IMR-90 (cell line): Measurements from ENCODE around the gene UBE2O. TPM values are rescaled to one million over a fixed set of nuclear protein-coding genes. Genes with fewer than 3 reads are reported as not detected.

Experiments
- ATAC-seq: fragments of 200-7000 bp; cut with Tn5 transposase; 2 replicates; pipeline ENCODE4 v1.9.1; 2020; ENCODE audit warnings: low read depth, mild to moderate bottlenecking, moderate library complexity
- BruUV-seq: library from RNA; stranded (reverse); fragments of 400-500 nt; replicated peaks from 2 replicates; lab custom pipeline; 2021; lab: Mats Ljungman, UMichigan
- CTCF ChIA-PET: fragments of 300-600 bp; formaldehyde crosslinking; extraction: SDS; loops from one replicate; lab custom pipeline; 2021; ENCODE audit warnings: antibody characterized with exemption; lab: Yijun Ruan, JAX
- POLR2A ChIA-PET: fragments of 300-600 bp; sonication (Branson Sonifier 250); formaldehyde crosslinking; loops from one replicate; lab custom pipeline; 2022; ENCODE audit warnings: antibody characterized with exemption; ENCODE audit not compliant: unreplicated experiment; lab: Charles Lee
- DNase-seq: peaks from one replicate; pipeline ENCODE4 v3.0.0; 2013
- H2AFZ ChIP-seq: replicated peaks from 2 replicates; pipeline ENCODE3; 2013; ENCODE audit warnings: low read length, mild to moderate bottlenecking; ENCODE audit not compliant: poor library complexity
- H2AK5ac ChIP-seq: 2 replicates; pipeline ENCODE4 v1.6.1; 2013; ENCODE audit warnings: low read depth, low read length, inconsistent platforms
- H2AK9ac ChIP-seq: replicated peaks from 2 replicates; pipeline ENCODE3; 2013; ENCODE audit warnings: mild to moderate bottlenecking, low read depth, low read length, moderate library complexity; ENCODE audit not compliant: poor library complexity
- H2BK120ac ChIP-seq: 2 replicates; pipeline ENCODE4 v1.6.1; 2013; ENCODE audit warnings: low read depth, low read length, inconsistent platforms
- H2BK15ac ChIP-seq: 3 replicates; pipeline ENCODE4 v1.6.1; 2013; ENCODE audit warnings: low read depth, low read length, inconsistent platforms
- H2BK20ac ChIP-seq: 2 replicates; pipeline ENCODE4 v1.6.1; 2013; ENCODE audit warnings: low read depth, mild to moderate bottlenecking, inconsistent platforms, low read length, moderate library complexity
- H2BK5ac ChIP-seq: 2 replicates; pipeline ENCODE4 v1.6.1; 2013; ENCODE audit warnings: mild to moderate bottlenecking, low read depth, low read length, inconsistent platforms; ENCODE audit not compliant: poor library complexity, severe bottlenecking
- H3K14ac ChIP-seq: replicated peaks from 2 replicates; pipeline ENCODE4 v1.6.1; 2013; ENCODE audit warnings: low read depth, low read length, inconsistent platforms
- H3K18ac ChIP-seq: 2 replicates; pipeline ENCODE4 v1.6.1; 2013; ENCODE audit warnings: low read depth, low read length, control low read depth
- H3K23ac ChIP-seq: 2 replicates; pipeline ENCODE4 v1.6.1; 2013; ENCODE audit warnings: low read depth, low read length, inconsistent platforms
- H3K27ac ChIP-seq: 2 replicates; pipeline ENCODE4 v1.5.1; 2013; ENCODE audit warnings: mild to moderate bottlenecking, control low read depth, low read length; ENCODE audit not compliant: insufficient read depth
- H3K27me3 ChIP-seq: 2 replicates; pipeline ENCODE4 v1.6.1; 2013; ENCODE audit warnings: low read length; ENCODE audit not compliant: control insufficient read depth, insufficient read depth
- H3K36me3 ChIP-seq: 2 replicates; pipeline ENCODE4 v1.6.1; 2013; ENCODE audit warnings: low read length, mixed read lengths; ENCODE audit not compliant: control insufficient read depth, insufficient read depth
- H3K4ac ChIP-seq: 2 replicates; pipeline ENCODE4 v1.6.1; 2013; ENCODE audit warnings: low read depth, low read length, inconsistent platforms
- H3K4me1 ChIP-seq: 2 replicates; pipeline ENCODE4 v1.6.1; 2013; ENCODE audit warnings: low read length, mixed read lengths; ENCODE audit not compliant: control insufficient read depth, insufficient read depth
- H3K4me2 ChIP-seq: 2 replicates; pipeline ENCODE4 v1.6.1; 2013; ENCODE audit warnings: low read depth, mild to moderate bottlenecking, control low read depth, low read length, moderate library complexity
- H3K4me3 ChIP-seq: 2 replicates; pipeline ENCODE4 v1.5.1; 2013; ENCODE audit warnings: low read depth, mild to moderate bottlenecking, control low read depth, low read length, moderate library complexity; ENCODE audit not compliant: insufficient read depth
- H3K56ac ChIP-seq: 2 replicates; pipeline ENCODE4 v1.6.1; 2013; ENCODE audit warnings: low read length, inconsistent platforms; ENCODE audit not compliant: insufficient read depth; ENCODE audit errors: extremely low read depth
- H3K79me1 ChIP-seq, 2 experiments: 2 replicates each; pipeline ENCODE4 v1.6.1; 2013; ENCODE audit warnings: low read length in 2 of 2, inconsistent platforms in 1 of 2, low read depth in 1 of 2
- H3K9ac ChIP-seq: 2 replicates; pipeline ENCODE4 v1.6.1; 2013; ENCODE audit warnings: low read depth, low read length, control low read depth
- H3K9me1 ChIP-seq: 2 replicates; pipeline ENCODE4 v1.6.1; 2013; ENCODE audit warnings: low read length, inconsistent platforms; ENCODE audit not compliant: insufficient read depth
- H3K9me3 ChIP-seq: 2 replicates; pipeline ENCODE4 v1.6.1; 2013; ENCODE audit warnings: low read length; ENCODE audit not compliant: control insufficient read depth, insufficient read depth
- H4K20me1 ChIP-seq: 2 replicates; pipeline ENCODE4 v1.6.1; 2013; ENCODE audit warnings: low read length, inconsistent platforms; ENCODE audit not compliant: insufficient read depth
- H4K5ac ChIP-seq: 2 replicates; pipeline ENCODE4 v1.6.1; 2013; ENCODE audit warnings: mild to moderate bottlenecking, low read depth, low read length, control low read depth
- H4K8ac ChIP-seq, 2 experiments: 2 replicates each; pipeline ENCODE4 v1.6.1; 2013; ENCODE audit warnings: low read depth in 2 of 2, low read length in 2 of 2, control low read depth in 1 of 2, inconsistent platforms in 1 of 2
- H4K91ac ChIP-seq: 2 replicates; pipeline ENCODE4 v1.6.1; 2013; ENCODE audit warnings: low read depth, low read length, inconsistent platforms; ENCODE audit not compliant: insufficient read depth
- BHLHE40 ChIP-seq: fragments of 150-350 bp; IDR thresholded peaks from 2 replicates; pipeline ENCODE4 v1.6.1; 2016; ENCODE audit warnings: mild to moderate bottlenecking, low read depth, low read length
- CEBPB ChIP-seq: IDR thresholded peaks from 2 replicates; pipeline ENCODE4 v1.6.1; 2012; ENCODE audit warnings: low read depth, low read length, improper control_type of control experiment
- CHD1 ChIP-seq: IDR thresholded peaks from 2 replicates; pipeline ENCODE4 v1.6.1; 2012; ENCODE audit warnings: low read depth, low read length, improper control_type of control experiment
- FOS ChIP-seq: fragments of 150-350 bp; IDR thresholded peaks from 2 replicates; pipeline ENCODE4 v1.6.1; 2016; ENCODE audit warnings: low read depth, low read length
- MAFK ChIP-seq: IDR thresholded peaks from 2 replicates; pipeline ENCODE4 v1.6.1; 2012; ENCODE audit warnings: low read depth, low read length, improper control_type of control experiment
- MAZ ChIP-seq: IDR thresholded peaks from 2 replicates; pipeline ENCODE4 v1.6.1; 2012; ENCODE audit warnings: low read depth, mild to moderate bottlenecking, low read length, improper control_type of control experiment, moderate library complexity, borderline replicate concordance
- MXI1 ChIP-seq: IDR thresholded peaks from 2 replicates; pipeline ENCODE4 v1.6.1; 2012; ENCODE audit warnings: low read depth, mild to moderate bottlenecking, low read length, moderate library complexity, borderline replicate concordance
- NFE2L2 ChIP-seq: fragments of 150-350 bp; IDR thresholded peaks from 2 replicates; pipeline ENCODE4 v1.6.1; 2016; ENCODE audit warnings: low read depth, mild to moderate bottlenecking, low read length
- POLR2A ChIP-seq: IDR thresholded peaks from 2 replicates; pipeline ENCODE4 v1.6.1; 2012; ENCODE audit warnings: mild to moderate bottlenecking, low read depth, low read length
- RAD21 ChIP-seq: IDR thresholded peaks from 2 replicates; pipeline ENCODE4 v1.6.1; 2012; ENCODE audit warnings: low read length, improper control_type of control experiment
- RCOR1 ChIP-seq: IDR thresholded peaks from 2 replicates; pipeline ENCODE4 v1.6.1; 2012; ENCODE audit warnings: mild to moderate bottlenecking, low read length, improper control_type of control experiment; ENCODE audit not compliant: insufficient replicate concordance
- RFX5 ChIP-seq: IDR thresholded peaks from 2 replicates; pipeline ENCODE4 v1.8.0; 2012; ENCODE audit warnings: low read depth, mild to moderate bottlenecking, low read length, moderate library complexity
- SMC3 ChIP-seq: fragments of 150-350 bp; IDR thresholded peaks from 2 replicates; pipeline ENCODE4 v1.6.1; 2016; ENCODE audit warnings: low read depth, mild to moderate bottlenecking, antibody characterized with exemption, low read length, moderate library complexity
- WGBS, 2 experiments: methylation state at CpG; one replicate each; pipeline versions ENCODE4 v1.1.5 to v1.1.7; 2013; ENCODE audit warnings: missing lambda C conversion rate in 2 of 2; ENCODE audit not compliant: insufficient read length in 1 of 2; ENCODE audit errors: extremely low coverage in 2 of 2; 5-methylcytosine and 5-hydroxymethylcytosine counted together
- dilution Hi-C: fragments of 300-500 bp; cut with HindIII; formaldehyde crosslinking; loops from one replicate; pipeline ENCODE4 v1.14.3; 2018; ENCODE audit warnings: low sequenced_read_pairs; ENCODE audit not compliant: unreplicated experiment
- in situ Hi-C: fragments of 300-500 bp; cut with MboI; formaldehyde crosslinking; loops from 3 replicates; pipeline ENCODE4 v1.14.3; 2019; ENCODE audit warnings: low sequenced_read_pairs, inconsistent platforms, mixed read lengths
- intact Hi-C: fragments of 100-400 bp; cut with micrococcal nuclease; formaldehyde crosslinking; loops from 2 replicates; pipeline ENCODE4 v1.10.0; 2022
- polyA plus RNA-seq, 3 experiments: library from polyadenylated mRNA; depleted of rRNA; stranded (reverse); fragments of >200 nt; gene quantifications; 2 replicates each; pipeline ENCODE4 v1.2.3, GENCODE V29; 2012; ENCODE audit warnings: low replicate concordance in 1 of 3
- total RNA-seq: library from RNA; depleted of rRNA; stranded (reverse); fragments of >200 nt; gene quantifications from 2 replicates; pipeline ENCODE4 v1.2.3, GENCODE V29; 2012
- TF ChIP-seq, protein P1 (sequence below): conservative IDR thresholded peaks from 2 replicates; pipeline ENCODE4 v1.5.1; 2012; ENCODE audit warnings: mild to moderate bottlenecking, low read depth, low read length, improper control_type of control experiment

Gene UBE2O
- total and polyA plus RNA-seq, 2 of the 4 experiments (the other 2 are of a cell fraction), result 17.6 TPM

DNA sequence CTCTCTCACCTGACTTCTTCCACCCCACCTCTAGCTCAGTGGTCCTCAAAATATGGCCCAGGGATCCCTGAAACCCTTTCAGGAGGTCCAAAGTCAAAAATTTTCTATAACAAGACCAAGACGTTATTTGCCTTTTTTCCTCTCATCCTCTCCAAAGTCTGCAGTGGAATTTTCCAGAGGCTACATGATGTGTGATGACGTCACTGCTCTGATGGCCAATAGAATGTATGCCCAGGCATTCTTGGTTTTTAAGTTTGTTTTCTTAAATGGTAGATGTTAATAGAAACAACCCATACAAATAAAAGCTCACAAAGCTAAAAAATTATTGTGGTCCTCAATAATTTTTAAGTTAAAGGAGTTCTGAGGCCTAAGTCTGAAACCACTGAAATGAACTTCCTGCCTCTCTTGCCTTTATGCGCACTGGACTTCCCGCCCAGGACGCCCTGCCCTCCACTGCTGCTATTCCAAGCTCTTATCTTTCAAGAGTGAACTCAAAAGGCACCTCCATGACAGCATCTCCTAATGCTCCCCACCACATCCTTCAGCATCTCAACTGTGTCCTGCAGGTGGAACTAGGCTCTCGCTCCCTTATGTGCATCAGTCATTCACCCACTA lies 13.5 kb downstream of the UBE2O start:
- no peak overlapping the region for H4K8ac ChIP-seq
- no peak overlapping the region for H2AFZ ChIP-seq
- H3K36me3 ChIP-seq, result 0 out of 2 replicates have a peak, but pooled peaks cover 2% of the 10 kb centered on the region
- dilution Hi-C loops, result no loop called here
- no peak for DNase-seq
- no peaks in the 10 kb centered on the region for H3K9me3 ChIP-seq
- no TSS peak for BruUV-seq
- H3K56ac ChIP-seq, result no peak overlapping the region
- no peak overlapping the region for H3K4me2 ChIP-seq
- H4K5ac ChIP-seq, result no peak overlapping the region
- ATAC-seq, result no peak
- H3K4me1 ChIP-seq, result peaks cover 30% of the 10 kb centered on the region
- no peak overlapping the region for H2AK9ac ChIP-seq
- no peak overlapping the region for H2AK5ac ChIP-seq
- intact Hi-C loops, result no loop called here
- no peak overlapping the region for H3K18ac ChIP-seq
- H3K4ac ChIP-seq, result peak overlapping the region; percentile 30; the same call in 1 of the 2 replicates
- TF ChIP-seq MAFK (no peak), FOS (no peak), RFX5 (no peak), NFE2L2 (no peak), BHLHE40 (no peak), MAZ (no peak), POLR2A (no peak), CEBPB (no peak), RCOR1 (no peak), MXI1 (no peak), CHD1 (no peak), SMC3 (no peak), RAD21 (no peak)
- TF ChIP-seq, protein P1, sequence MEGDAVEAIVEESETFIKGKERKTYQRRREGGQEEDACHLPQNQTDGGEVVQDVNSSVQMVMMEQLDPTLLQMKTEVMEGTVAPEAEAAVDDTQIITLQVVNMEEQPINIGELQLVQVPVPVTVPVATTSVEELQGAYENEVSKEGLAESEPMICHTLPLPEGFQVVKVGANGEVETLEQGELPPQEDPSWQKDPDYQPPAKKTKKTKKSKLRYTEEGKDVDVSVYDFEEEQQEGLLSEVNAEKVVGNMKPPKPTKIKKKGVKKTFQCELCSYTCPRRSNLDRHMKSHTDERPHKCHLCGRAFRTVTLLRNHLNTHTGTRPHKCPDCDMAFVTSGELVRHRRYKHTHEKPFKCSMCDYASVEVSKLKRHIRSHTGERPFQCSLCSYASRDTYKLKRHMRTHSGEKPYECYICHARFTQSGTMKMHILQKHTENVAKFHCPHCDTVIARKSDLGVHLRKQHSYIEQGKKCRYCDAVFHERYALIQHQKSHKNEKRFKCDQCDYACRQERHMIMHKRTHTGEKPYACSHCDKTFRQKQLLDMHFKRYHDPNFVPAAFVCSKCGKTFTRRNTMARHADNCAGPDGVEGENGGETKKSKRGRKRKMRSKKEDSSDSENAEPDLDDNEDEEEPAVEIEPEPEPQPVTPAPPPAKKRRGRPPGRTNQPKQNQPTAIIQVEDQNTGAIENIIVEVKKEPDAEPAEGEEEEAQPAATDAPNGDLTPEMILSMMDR, result no peak
- H3K4me3 ChIP-seq, result no peak overlapping the region
- H3K79me1 ChIP-seq, result peaks cover 36 to 89% of the 10 kb centered on the region in 2 experiments
- WGBS, 2 experiments, result no CpG with 5 or more reads among the region's 6 CpGs
- H3K23ac ChIP-seq, result 0 out of 2 replicates have a peak overlapping the region, but pooled peaks have one; percentile 10
- no peak overlapping the region for H2BK5ac ChIP-seq
- no peak overlapping the region for H4K91ac ChIP-seq
- no peak overlapping the region for H3K14ac ChIP-seq
- in situ Hi-C loops, result no loop called here
- H4K20me1 ChIP-seq, result peaks cover 81% of the 10 kb centered on the region
- H2BK20ac ChIP-seq, result no peak overlapping the region
- ChIA-PET POLR2A (no interaction called here), CTCF (no interaction called here)
- no peak overlapping the region for H3K27ac ChIP-seq
- peaks cover 47% of the 10 kb centered on the region for H3K9me1 ChIP-seq
- H2BK15ac ChIP-seq, result no peak overlapping the region
- no peak overlapping the region for H2BK120ac ChIP-seq
- no peak overlapping the region for H3K9ac ChIP-seq
- H3K27me3 ChIP-seq, result no peaks in the 10 kb centered on the region
